GM12873 (cell line): Measurements from ENCODE around the gene TEX44.

Experiments used
- TF ChIP-seq, protein P1 (sequence below): IDR thresholded peaks from 2 replicates; pipeline ENCODE4 v1.5.1; 2012; ENCODE audit warnings: low read depth, mild to moderate bottlenecking, moderate library complexity, low read length, control low read depth; ENCODE audit not compliant: insufficient read depth; ENCODE audit errors: missing control alignments

TEX44 gene

GRCh38 chr2:231568098-231568784 lies 24.4 kb upstream of the TEX44 start:
- TF ChIP-seq, protein P1, sequence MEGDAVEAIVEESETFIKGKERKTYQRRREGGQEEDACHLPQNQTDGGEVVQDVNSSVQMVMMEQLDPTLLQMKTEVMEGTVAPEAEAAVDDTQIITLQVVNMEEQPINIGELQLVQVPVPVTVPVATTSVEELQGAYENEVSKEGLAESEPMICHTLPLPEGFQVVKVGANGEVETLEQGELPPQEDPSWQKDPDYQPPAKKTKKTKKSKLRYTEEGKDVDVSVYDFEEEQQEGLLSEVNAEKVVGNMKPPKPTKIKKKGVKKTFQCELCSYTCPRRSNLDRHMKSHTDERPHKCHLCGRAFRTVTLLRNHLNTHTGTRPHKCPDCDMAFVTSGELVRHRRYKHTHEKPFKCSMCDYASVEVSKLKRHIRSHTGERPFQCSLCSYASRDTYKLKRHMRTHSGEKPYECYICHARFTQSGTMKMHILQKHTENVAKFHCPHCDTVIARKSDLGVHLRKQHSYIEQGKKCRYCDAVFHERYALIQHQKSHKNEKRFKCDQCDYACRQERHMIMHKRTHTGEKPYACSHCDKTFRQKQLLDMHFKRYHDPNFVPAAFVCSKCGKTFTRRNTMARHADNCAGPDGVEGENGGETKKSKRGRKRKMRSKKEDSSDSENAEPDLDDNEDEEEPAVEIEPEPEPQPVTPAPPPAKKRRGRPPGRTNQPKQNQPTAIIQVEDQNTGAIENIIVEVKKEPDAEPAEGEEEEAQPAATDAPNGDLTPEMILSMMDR: no peak

GRCh38 chr2:231568785-231569435 lies 23.8 kb upstream of the TEX44 start:
- TF ChIP-seq, protein P1: no peak

GRCh38 chr2:231571661-231572191 lies 20.9 kb upstream of the TEX44 start:
- TF ChIP-seq, protein P1: no peak

DNA sequence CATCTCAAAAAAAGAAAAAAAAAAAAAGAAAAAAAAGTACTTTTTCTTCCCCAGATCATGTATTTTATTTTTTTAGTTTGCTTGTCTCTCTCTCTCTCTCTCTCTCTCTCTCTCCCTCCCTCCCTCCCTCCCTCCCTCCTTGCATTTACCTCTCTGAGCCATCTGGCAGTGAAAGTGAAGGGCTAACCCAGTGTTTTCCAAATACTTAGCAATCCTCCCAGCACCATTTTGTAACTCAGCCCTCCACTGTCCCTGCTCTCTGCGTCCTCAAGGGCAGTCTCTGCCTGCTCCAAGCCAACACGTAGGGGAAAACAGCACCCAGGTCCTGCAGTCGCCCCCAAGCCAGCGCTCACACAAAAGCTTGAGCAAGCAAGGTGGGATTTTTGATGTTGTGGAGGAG lies 19.6 kb upstream of the TEX44 start:
- TF ChIP-seq, protein P1: no peak

DNA sequence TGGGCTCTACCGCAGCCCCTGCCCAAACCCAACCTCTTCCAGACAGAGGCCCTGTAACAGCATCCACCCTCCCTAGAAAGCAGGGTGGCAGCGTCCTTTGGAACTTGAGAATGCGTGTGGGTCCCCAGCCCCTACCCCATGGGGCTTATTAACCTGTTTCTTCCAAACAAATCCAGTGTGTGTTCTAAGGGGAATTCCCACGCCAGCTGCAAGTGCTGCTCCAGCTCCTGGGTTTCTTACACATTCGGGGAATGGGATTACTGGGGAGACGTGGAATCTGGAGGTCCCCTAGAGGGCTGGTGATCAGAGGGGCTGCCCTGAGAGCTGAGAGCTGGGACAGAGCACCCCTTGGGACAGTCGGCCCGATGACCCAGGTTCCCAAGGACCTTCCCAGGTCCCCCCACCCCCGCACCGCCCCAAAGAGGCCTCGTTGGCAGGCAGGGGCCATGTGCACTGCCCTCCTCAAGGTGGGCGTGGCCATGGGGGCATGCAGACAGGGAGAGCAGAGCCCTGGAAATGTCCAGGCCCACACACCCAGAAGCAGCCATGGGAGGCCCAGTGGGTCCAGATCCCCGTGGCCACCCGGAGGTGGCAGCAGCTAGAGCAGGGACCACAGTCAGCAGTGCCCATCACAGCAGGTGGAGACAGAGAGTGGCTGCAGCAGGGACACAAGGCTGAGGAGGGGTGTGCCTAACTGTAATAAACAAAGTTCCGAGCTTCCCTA lies 18.8 kb upstream of the TEX44 start:
- TF ChIP-seq, protein P1: no peak

DNA sequence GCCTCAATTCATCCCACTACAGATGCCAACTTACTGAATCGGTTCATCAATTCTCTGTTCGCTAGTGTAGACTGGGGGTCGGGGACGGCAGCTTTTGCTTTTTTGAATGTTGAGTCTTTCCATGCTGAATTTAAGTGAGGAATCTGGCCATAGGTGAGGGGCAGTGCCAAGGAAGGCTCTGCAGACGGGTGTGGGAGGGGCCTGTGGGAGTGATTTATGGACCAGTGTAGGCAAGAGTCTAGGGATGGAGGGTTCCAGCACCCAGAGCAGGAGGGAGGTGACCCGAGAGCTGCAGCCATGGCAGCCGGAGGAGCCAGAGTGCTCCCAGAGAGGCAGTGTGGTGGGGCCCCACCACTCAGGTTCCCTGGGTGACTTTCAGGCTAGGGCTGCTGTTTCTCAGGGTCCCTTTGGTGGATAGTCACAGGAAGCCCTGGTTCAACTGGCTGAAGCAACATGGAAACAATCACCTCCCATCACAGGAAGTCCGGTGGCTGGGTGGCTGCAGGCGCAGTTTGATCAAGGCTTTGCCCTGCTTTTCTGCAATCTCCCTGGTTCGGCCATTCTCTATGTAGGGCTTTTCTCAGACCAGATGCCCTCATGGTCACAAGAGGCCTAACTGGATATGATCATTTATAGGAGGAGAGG lies 16.9 kb upstream of the TEX44 start:
- TF ChIP-seq, protein P1: no peak
